Measurements from ENCODE around the gene MLPH. TPM values are rescaled to one million over a fixed set of nuclear protein-coding genes. Genes with fewer than 3 reads are reported as not detected.

The MLPH gene
- total and polyA plus RNA-seq, 2 of the 13 experiments (the other 11 are each of a cell fraction or from before 2014, with no cell fraction given), result 0.12 TPM; not detected in 1

- no peak for TF ChIP-seq RNF219 (CRISPR knock-in tag; IDR thresholded peaks at IDR 0.05)
- no peak for TF ChIP-seq BORCS8-MEF2B (CRISPR knock-in tag; IDR thresholded peaks at IDR 0.05)
- TF ChIP-seq ZNF549 (CRISPR knock-in tag; IDR thresholded peaks at IDR 0.05), result no peak
- TF ChIP-seq ZBTB4 (CRISPR knock-in tag; IDR thresholded peaks at IDR 0.05; ENCODE audit: borderline replicate concordance), result no peak
- no peak for TF ChIP-seq SCMH1 (CRISPR knock-in tag; IDR thresholded peaks at IDR 0.05; ENCODE audit: borderline replicate concordance)
- no peak for TF ChIP-seq ZMYM4 (CRISPR knock-in tag; IDR thresholded peaks at IDR 0.05)
- TF ChIP-seq ZSCAN20 (CRISPR knock-in tag; IDR thresholded peaks at IDR 0.05; ENCODE audit: borderline replicate concordance), result no peak
- no peak for TF ChIP-seq ZFP37 (CRISPR knock-in tag; IDR thresholded peaks at IDR 0.05; ENCODE audit: borderline replicate concordance)
Observed at GRCh38 chr2:237469849-237470248, 17.2 kb upstream of the MLPH start (continued).
